ENCODE measurements around the gene LMCD1.

GRCh38 chr3:8456412-8456811 lies 45.2 kb upstream of the LMCD1 start:
- TF ChIP-seq CTCF (IDR thresholded peaks at IDR 0.05; ENCODE audit: insufficient read depth, low read length, poor library complexity, severe bottlenecking), result no peak
- no peak for TF ChIP-seq EZH2phosphoT487 (conservative IDR thresholded peaks at IDR 0.05; ENCODE audit: low read length)
